Stomach (tissue), 4 donors: Measurements from ENCODE around the gene R3HDM2.

Experiments
- POLR2AphosphoS5 ChIP-seq, 3 donors: sonication (generic); formaldehyde crosslinking; IDR thresholded peaks; one replicate each; pipeline ENCODE4 v1.6.1; 2016; ENCODE audit warnings: antibody characterized with exemption in 3 of 3
- TF ChIP-seq, protein P1 (sequence below), 7 experiments: fragments of 450-650 bp in 4 of 7; fragments of 200-600 bp in 3 of 7; sonication (generic) in 3 of 7; IDR thresholded peaks; one replicate each; pipeline ENCODE4 v1.5.1; 2016 to 2019; ENCODE audit warnings: antibody characterized with exemption in 7 of 7, control low read depth in 2 of 7, mild to moderate bottlenecking in 1 of 7

DNA sequence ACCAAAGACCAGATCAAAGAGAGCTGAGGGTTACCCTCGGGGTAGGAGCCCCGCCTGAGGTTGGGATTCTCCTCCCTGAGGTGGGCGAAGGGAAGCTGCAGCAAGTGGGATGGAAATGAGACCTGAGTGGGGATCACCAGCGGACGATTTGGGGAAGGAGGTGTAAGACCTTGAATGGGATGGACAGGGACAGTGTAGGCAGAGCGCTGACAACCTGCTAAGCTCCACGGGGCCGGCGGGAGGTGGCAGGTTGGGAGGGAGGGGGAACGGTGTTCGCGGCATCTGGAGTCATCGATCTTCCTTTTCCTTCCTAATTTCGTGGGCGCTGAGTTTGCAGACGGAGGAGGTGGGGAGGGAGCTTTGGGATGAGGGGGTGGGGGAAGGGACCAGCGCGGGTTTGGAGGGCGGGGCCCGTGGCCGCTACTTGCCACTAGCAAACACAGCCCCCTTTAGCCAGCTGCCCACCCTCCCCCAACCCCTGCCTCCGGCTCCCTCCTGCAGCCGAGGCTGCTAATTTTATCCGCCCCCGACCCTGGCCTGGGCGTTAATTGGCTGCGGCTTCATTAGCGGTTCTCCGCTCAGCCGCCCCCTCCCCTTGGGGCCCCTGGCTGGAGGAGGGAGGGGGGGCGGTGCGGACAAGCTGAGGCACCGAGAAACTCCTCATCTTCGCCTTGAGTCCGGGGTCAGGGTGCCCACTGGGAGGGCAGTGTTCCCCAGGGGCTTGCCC, 204.1 kb downstream of the R3HDM2 start:
- TF ChIP-seq, protein P1, sequence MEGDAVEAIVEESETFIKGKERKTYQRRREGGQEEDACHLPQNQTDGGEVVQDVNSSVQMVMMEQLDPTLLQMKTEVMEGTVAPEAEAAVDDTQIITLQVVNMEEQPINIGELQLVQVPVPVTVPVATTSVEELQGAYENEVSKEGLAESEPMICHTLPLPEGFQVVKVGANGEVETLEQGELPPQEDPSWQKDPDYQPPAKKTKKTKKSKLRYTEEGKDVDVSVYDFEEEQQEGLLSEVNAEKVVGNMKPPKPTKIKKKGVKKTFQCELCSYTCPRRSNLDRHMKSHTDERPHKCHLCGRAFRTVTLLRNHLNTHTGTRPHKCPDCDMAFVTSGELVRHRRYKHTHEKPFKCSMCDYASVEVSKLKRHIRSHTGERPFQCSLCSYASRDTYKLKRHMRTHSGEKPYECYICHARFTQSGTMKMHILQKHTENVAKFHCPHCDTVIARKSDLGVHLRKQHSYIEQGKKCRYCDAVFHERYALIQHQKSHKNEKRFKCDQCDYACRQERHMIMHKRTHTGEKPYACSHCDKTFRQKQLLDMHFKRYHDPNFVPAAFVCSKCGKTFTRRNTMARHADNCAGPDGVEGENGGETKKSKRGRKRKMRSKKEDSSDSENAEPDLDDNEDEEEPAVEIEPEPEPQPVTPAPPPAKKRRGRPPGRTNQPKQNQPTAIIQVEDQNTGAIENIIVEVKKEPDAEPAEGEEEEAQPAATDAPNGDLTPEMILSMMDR (IDR thresholded peaks at IDR 0.05), result no peak
- TF ChIP-seq POLR2AphosphoS5 (IDR thresholded peaks at IDR 0.05), result no peak
